AG09309 (cell line): ENCODE data around the gene ATP23.

Source experiments
- DNase-seq: peaks from one replicate; pipeline ENCODE4 v3.0.0-alpha.2; 2010; ENCODE audit warnings: low read depth
- H3K4me3 ChIP-seq: 2 replicates; pipeline ENCODE4 v1.5.1; 2011; ENCODE audit warnings: mild to moderate bottlenecking, low read depth, low read length, moderate library complexity; ENCODE audit not compliant: control insufficient read depth
- TF ChIP-seq, protein P1 (sequence below): IDR thresholded peaks from 2 replicates; pipeline ENCODE4 v1.5.1; 2011; ENCODE audit warnings: mild to moderate bottlenecking, low read depth, low read length, inconsistent platforms; ENCODE audit not compliant: insufficient read depth, control insufficient read depth; ENCODE audit errors: missing control alignments

ATP23 gene

GRCh38 chr12:57943438-57944080 lies 2.2 kb downstream of the ATP23 start:
- no peak overlapping the region for H3K4me3 ChIP-seq
- DNase-seq, result no peak
- TF ChIP-seq, protein P1, sequence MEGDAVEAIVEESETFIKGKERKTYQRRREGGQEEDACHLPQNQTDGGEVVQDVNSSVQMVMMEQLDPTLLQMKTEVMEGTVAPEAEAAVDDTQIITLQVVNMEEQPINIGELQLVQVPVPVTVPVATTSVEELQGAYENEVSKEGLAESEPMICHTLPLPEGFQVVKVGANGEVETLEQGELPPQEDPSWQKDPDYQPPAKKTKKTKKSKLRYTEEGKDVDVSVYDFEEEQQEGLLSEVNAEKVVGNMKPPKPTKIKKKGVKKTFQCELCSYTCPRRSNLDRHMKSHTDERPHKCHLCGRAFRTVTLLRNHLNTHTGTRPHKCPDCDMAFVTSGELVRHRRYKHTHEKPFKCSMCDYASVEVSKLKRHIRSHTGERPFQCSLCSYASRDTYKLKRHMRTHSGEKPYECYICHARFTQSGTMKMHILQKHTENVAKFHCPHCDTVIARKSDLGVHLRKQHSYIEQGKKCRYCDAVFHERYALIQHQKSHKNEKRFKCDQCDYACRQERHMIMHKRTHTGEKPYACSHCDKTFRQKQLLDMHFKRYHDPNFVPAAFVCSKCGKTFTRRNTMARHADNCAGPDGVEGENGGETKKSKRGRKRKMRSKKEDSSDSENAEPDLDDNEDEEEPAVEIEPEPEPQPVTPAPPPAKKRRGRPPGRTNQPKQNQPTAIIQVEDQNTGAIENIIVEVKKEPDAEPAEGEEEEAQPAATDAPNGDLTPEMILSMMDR, result no peak

GRCh38 chr12:57944313-57945023 lies 3.1 kb downstream of the ATP23 start:
- TF ChIP-seq, protein P1, result no peak
- no peak overlapping the region for H3K4me3 ChIP-seq
- no peak for DNase-seq

DNA sequence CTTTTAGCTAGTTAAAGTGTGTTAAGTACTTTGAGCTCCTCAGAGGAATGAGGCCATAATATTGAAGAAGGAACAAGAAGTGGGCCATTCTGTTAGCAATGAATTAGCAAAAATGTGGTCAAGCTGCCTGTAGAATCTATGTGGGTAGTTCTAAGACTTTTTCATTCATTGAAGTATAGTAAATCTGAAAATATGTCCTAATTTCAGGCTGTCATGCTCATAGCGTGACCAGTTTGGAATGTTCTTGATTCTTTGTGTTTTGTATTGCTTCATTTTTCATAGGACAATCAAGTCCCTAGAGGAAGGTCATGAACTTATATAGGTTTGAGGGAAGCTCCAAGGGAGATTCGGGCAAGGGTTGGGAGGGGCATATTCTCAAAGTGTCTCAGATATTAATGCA lies 11.4 kb downstream of the ATP23 start:
- TF ChIP-seq, protein P1, result no peak
- no peak for DNase-seq
- no peak overlapping the region for H3K4me3 ChIP-seq

- DNase-seq, result no peak
- TF ChIP-seq, protein P1, result no peak
- no peak overlapping the region for H3K4me3 ChIP-seq
Measured at GRCh38 chr12:57954768-57955167, 13.4 kb downstream of the ATP23 start.

GRCh38 chr12:57958061-57958657 lies 16.8 kb downstream of the ATP23 start:
- TF ChIP-seq, protein P1, result no peak
- no peak overlapping the region for H3K4me3 ChIP-seq
- no peak for DNase-seq

GRCh38 chr12:57964421-57964820 lies 23.1 kb downstream of the ATP23 start:
- DNase-seq, result no peak
- TF ChIP-seq, protein P1, result no peak
- no peak overlapping the region for H3K4me3 ChIP-seq
